Measurements from ENCODE around the gene ZNF335.

DNA sequence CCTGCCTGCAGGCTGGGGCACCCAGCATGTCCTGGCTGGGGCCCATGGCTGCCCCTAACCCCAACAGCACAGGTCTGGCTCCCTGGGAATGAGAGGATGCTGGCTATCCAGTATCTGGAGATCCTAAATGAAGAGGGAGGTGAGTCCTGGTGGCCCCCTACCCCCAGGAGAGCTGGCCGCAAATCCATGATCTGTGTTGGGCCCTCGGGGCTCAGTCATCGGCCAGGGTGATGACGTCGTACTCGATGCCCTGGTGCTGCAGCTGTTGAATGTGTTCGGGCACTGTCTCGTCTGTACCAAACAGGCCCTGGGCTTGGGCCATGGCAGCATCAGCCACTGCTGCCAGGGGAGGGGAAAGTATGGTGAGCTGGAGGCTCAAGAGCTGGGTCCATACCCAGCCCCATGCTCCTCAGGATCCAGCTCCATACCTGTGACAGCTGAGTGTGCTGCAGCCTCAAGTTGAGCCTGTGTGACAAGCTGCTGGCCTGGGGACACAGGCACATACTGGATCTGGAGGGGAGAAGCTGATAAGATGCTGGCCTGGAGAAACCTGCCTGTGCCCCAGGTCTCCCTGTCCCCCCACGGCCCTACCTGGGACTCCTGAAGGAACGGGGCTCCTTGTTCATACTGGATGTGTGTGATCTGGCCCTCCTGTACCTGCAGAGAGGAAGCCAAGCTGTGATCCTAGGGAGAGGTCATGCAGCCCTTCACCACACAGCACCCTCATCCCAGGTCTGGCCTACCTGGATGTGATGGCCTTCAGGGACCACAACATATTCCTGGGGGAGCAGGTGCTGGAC, 23.1 kb downstream of the ZNF335 start:
- no peak for TF ChIP-seq POLR2A (IDR thresholded peaks at IDR 0.05)
- TF ChIP-seq, protein P1, sequence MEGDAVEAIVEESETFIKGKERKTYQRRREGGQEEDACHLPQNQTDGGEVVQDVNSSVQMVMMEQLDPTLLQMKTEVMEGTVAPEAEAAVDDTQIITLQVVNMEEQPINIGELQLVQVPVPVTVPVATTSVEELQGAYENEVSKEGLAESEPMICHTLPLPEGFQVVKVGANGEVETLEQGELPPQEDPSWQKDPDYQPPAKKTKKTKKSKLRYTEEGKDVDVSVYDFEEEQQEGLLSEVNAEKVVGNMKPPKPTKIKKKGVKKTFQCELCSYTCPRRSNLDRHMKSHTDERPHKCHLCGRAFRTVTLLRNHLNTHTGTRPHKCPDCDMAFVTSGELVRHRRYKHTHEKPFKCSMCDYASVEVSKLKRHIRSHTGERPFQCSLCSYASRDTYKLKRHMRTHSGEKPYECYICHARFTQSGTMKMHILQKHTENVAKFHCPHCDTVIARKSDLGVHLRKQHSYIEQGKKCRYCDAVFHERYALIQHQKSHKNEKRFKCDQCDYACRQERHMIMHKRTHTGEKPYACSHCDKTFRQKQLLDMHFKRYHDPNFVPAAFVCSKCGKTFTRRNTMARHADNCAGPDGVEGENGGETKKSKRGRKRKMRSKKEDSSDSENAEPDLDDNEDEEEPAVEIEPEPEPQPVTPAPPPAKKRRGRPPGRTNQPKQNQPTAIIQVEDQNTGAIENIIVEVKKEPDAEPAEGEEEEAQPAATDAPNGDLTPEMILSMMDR (IDR thresholded peaks at IDR 0.05) = no peak

Data from Peyer's patch (tissue), 4 donors.